ENCODE results near the gene ADCY5. TPM values are rescaled to one million over a fixed set of nuclear protein-coding genes. Genes with fewer than 3 reads are reported as not detected.

ADCY5 gene
- total and polyA plus RNA-seq, 8 donors = 3.4 to 17.6 (median 14.2) TPM

DNA sequence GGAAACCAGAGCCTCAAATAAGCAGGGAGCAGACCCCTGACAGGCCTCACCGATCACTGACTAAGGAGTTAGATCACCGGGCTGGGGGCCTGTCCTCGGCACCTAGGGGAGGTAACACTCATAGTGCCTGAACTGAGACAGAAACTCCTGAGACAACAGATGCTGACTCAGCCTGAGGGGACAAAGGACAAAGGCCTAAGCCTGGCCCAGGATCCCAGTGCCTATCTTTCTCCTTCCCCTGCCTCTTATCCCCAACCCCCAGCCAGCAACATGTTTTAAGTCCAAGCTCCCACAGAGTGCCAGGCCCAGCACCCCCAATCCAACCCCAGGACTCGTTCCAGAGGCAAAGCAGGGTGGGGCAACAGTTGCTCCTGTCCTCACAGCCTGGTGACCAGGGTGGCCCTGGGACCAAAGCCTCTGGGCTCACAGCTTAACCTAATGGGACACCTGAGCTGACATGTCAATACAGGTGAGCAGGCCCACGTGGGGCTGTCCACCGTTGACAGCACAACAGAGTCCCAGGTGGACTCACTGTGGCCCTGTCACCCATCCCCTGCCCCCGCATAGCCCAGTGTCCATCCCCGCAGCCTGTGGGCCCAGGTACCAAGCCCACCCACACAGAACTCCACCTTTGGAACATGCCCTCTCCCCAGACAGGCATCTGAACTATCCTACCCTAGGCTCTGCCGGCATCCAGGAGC lies 37.4 kb downstream of the ADCY5 start:
- Histone ChIP-seq H3K27me3 (no peaks in the 10 kb centered on the region), H3K27ac (no peak overlapping the region), H3K4me3 (no peak overlapping the region), H3K36me3 (no peaks in the 10 kb centered on the region), H3K9me3 (no peaks in the 10 kb centered on the region), H3K4me1 (no peaks in the 10 kb centered on the region)
- ATAC-seq (no peak), DNase-seq (no peak)
- no peak for TF ChIP-seq CTCF (IDR thresholded peaks at IDR 0.05)
- intact Hi-C loops (cut with DNase I) = no loop called here

GRCh38 chr3:123410149-123410515 lies 38.8 kb downstream of the ADCY5 start:
- Histone ChIP-seq H3K4me3 (no peak overlapping the region), H3K36me3 (no peaks in the 10 kb centered on the region), H3K4me1 (no peaks in the 10 kb centered on the region), H3K27ac (no peak overlapping the region), H3K27me3 (no peaks in the 10 kb centered on the region), H3K9me3 (no peaks in the 10 kb centered on the region)
- ATAC-seq = no peak
- TF ChIP-seq CTCF (IDR thresholded peaks at IDR 0.05) = no peak
- no peak for DNase-seq
- intact Hi-C loops (cut with DNase I) = no loop called here

GRCh38 chr3:123409443-123410148 lies 39.3 kb downstream of the ADCY5 start:
- DNase-seq = no peak
- Histone ChIP-seq H3K9me3 (no peaks in the 10 kb centered on the region), H3K27me3 (no peaks in the 10 kb centered on the region), H3K4me1 (no peaks in the 10 kb centered on the region), H3K36me3 (no peaks in the 10 kb centered on the region), H3K4me3 (no peak overlapping the region), H3K27ac (no peak overlapping the region)
- intact Hi-C loops (cut with DNase I) = no loop called here
- ATAC-seq = no peak
- no peak for TF ChIP-seq CTCF (IDR thresholded peaks at IDR 0.05)

GRCh38 chr3:123406598-123406997 lies 42.3 kb downstream of the ADCY5 start:
- peak; percentile 93 for ATAC-seq
- no peaks in the 10 kb centered on the region for H3K36me3 ChIP-seq
- peak in 2 of 4 donors; percentile 51 to 72 for DNase-seq
- H3K27me3 ChIP-seq = no peaks in the 10 kb centered on the region
- no peak for TF ChIP-seq CTCF (IDR thresholded peaks at IDR 0.05)
- intact Hi-C loops (cut with DNase I) = no loop called here
- H3K4me1 ChIP-seq = no peaks in the 10 kb centered on the region
- H3K27ac ChIP-seq = no peak overlapping the region
- H3K4me3 ChIP-seq = no peak overlapping the region
- H3K9me3 ChIP-seq = no peaks in the 10 kb centered on the region

GRCh38 chr3:123405936-123406510 lies 42.9 kb downstream of the ADCY5 start:
- Histone ChIP-seq H3K36me3 (no peaks in the 10 kb centered on the region), H3K9me3 (no peaks in the 10 kb centered on the region), H3K27ac (no peak overlapping the region), H3K27me3 (no peaks in the 10 kb centered on the region), H3K4me3 (no peak overlapping the region), H3K4me1 (no peaks in the 10 kb centered on the region)
- intact Hi-C loops (cut with DNase I) = no loop called here
- TF ChIP-seq CTCF (IDR thresholded peaks at IDR 0.05) = no peak
- DNase-seq (no peak), ATAC-seq (no peak)
